GM12878 (cell line): ENCODE results near the gene BEAN1. TPM values are rescaled to one million over a fixed set of nuclear protein-coding genes. Genes with fewer than 3 reads are reported as not detected.

Source experiments
- ATAC-seq: fragments of 200-7000 bp; cut with Tn5 transposase; 3 replicates; pipeline ENCODE4 v1.9.1; 2020; ENCODE audit warnings: mild to moderate bottlenecking, moderate library complexity
- BruUV-seq: library from RNA; stranded (reverse); fragments of 400-500 nt; replicated peaks from 2 replicates; lab custom pipeline; 2021; lab: Mats Ljungman, UMichigan
- CTCF ChIA-PET: fragments of 300-600 bp; sonication (Branson Sonifier 250); formaldehyde crosslinking; extraction: SDS; loops from one replicate; lab custom pipeline; 2021; ENCODE audit warnings: inconsistent platforms; lab: Yijun Ruan, JAX
- POLR2A ChIA-PET: fragments of 350-600 bp; formaldehyde crosslinking; extraction: SDS; loops from one replicate; lab custom pipeline; 2021; ENCODE audit warnings: inconsistent platforms; lab: Charles Lee
- RAD21 ChIA-PET: fragments of 300-600 bp; sonication (Branson Sonifier 250); formaldehyde crosslinking; loops from one replicate; lab custom pipeline; 2023; ENCODE audit warnings: antibody characterized with exemption; ENCODE audit not compliant: unreplicated experiment; lab: Charles Lee
- SMC1A ChIA-PET: fragments of 300-600 bp; sonication (Branson Sonifier 250); formaldehyde crosslinking; loops from one replicate; lab custom pipeline; 2023; ENCODE audit not compliant: unreplicated experiment, uncharacterized antibody; lab: Charles Lee
- DNase-seq: peaks from one replicate; pipeline ENCODE4 v3.0.0-alpha.2; 2011; ENCODE audit warnings: low read depth, low spot score
- FAIRE-seq: peaks from 3 replicates; lab custom pipeline; 2011; peaks lifted over from hg19 to GRCh38; lab: Jason Lieb, UNC
- H2AFZ ChIP-seq: 2 replicates; pipeline ENCODE4 v1.6.0; 2011; ENCODE audit warnings: low read depth, low read length, control low read depth; ENCODE audit not compliant: control insufficient read depth
- H3K27ac ChIP-seq: 2 replicates; pipeline ENCODE4 v1.5.1; 2011; ENCODE audit warnings: control low read depth; ENCODE audit not compliant: control insufficient read depth, insufficient read depth
- H3K27me3 ChIP-seq, 2 experiments: replicated peaks in 1 of 2; 2 replicates each; pipeline versions ENCODE4 v1.6.0 to v1.6.1; 2011; ENCODE audit warnings: low read length in 1 of 2; ENCODE audit not compliant: control insufficient read depth in 2 of 2, insufficient read depth in 2 of 2
- H3K36me3 ChIP-seq, 2 experiments: 2 replicates each; pipeline ENCODE4 v1.5.1; 2011; ENCODE audit warnings: low read length in 1 of 2; ENCODE audit not compliant: control insufficient read depth in 2 of 2, insufficient read depth in 2 of 2
- H3K4me1 ChIP-seq: 2 replicates; pipeline ENCODE4 v1.6.1; 2011; ENCODE audit warnings: mild to moderate bottlenecking, low read length, moderate library complexity, mixed read lengths; ENCODE audit not compliant: control insufficient read depth, insufficient read depth
- H3K4me2 ChIP-seq: 2 replicates; pipeline ENCODE4 v1.6.0; 2011; ENCODE audit warnings: control low read depth; ENCODE audit not compliant: control insufficient read depth, insufficient read depth
- H3K4me3 ChIP-seq: fragments of 200-600 bp; sonication (generic); 2 replicates; pipeline ENCODE4 v1.5.1; 2016
- H3K79me2 ChIP-seq: 2 replicates; pipeline ENCODE4 v1.6.0; 2011; ENCODE audit warnings: low read length; ENCODE audit not compliant: control insufficient read depth, insufficient read depth
- H3K9ac ChIP-seq: 2 replicates; pipeline ENCODE4 v1.8.0; 2011; ENCODE audit warnings: low read length, control low read depth, mixed read lengths; ENCODE audit not compliant: control insufficient read depth, insufficient read depth
- H3K9me3 ChIP-seq: replicated peaks from 3 replicates; pipeline ENCODE4 v1.5.1; 2011; ENCODE audit warnings: mild to moderate bottlenecking, low read length; ENCODE audit not compliant: control insufficient read depth, insufficient read depth
- H4K20me1 ChIP-seq: 2 replicates; pipeline ENCODE4 v1.6.0; 2011; ENCODE audit not compliant: control insufficient read depth, insufficient read depth
- EGR1 ChIP-seq, 2 experiments: IDR thresholded peaks; 1 replicate in 1 of 2; 2 replicates in 1 of 2; pipeline ENCODE4 v1.6.1; 2011 to 2012; ENCODE audit warnings: low read depth in 2 of 2, low read length in 2 of 2, borderline replicate concordance in 1 of 2, mild to moderate bottlenecking in 1 of 2, moderate library complexity in 1 of 2
- EZH2 ChIP-seq: IDR thresholded peaks from 2 replicates; pipeline ENCODE4 v1.6.1; 2012; ENCODE audit warnings: low read depth, mild to moderate bottlenecking, control low read depth, inconsistent platforms, low read length, borderline replicate concordance; ENCODE audit not compliant: control insufficient read depth
- POLR2A ChIP-seq: IDR thresholded peaks from 2 replicates; pipeline ENCODE4 v1.6.1; 2011; ENCODE audit warnings: low read depth, mild to moderate bottlenecking, low read length
- TCF3 ChIP-seq: IDR thresholded peaks from 2 replicates; pipeline ENCODE4 v1.6.1; 2012; ENCODE audit warnings: low read depth, mild to moderate bottlenecking, low read length, borderline replicate concordance; ENCODE audit not compliant: insufficient read depth
- ZNF274 ChIP-seq: IDR thresholded peaks from one replicate; pipeline ENCODE4 v1.8.0; 2011; ENCODE audit not compliant: insufficient read length, insufficient read depth
- WGBS: methylation state at CpG from one replicate; pipeline ENCODE4 v1.1.6; 2016; ENCODE audit warnings: low lambda C conversion rate; ENCODE audit not compliant: insufficient replicate concordance, insufficient coverage; ENCODE audit errors: missing lambda C conversion rate; 5-methylcytosine and 5-hydroxymethylcytosine counted together
- in situ Hi-C: fragments of 300-500 bp; cut with MboI; formaldehyde crosslinking; loops from 9 replicates; pipeline ENCODE4 v1.14.3; 2018; ENCODE audit warnings: mixed read lengths
- intact Hi-C: fragments of 100-400 bp; cut with micrococcal nuclease; formaldehyde crosslinking; loops from one replicate; pipeline ENCODE4 v1.14.2; 2022; ENCODE audit not compliant: unreplicated experiment
- polyA plus RNA-seq, 11 experiments: library from polyadenylated mRNA; depleted of rRNA in 4 of 11; unstranded in 6 of 11; stranded (reverse) in 5 of 11; fragments of >200 nt; fragmentation: Nextera tagmentation in 4 of 11; fragmentation: Illumina TruSeq in 1 of 11; extraction: Ambion mirVana in 4 of 11; extraction: Trizol in 1 of 11; gene quantifications; 1 replicate in 1 of 11; 2 replicates in 10 of 11; pipeline versions ENCODE4 v1.2.1 to v1.2.3, GENCODE V29; 2011 to 2016; ENCODE audit warnings: inconsistent platforms in 2 of 11, missing spikeins in 2 of 11, low read depth in 1 of 11
- total RNA-seq, 4 experiments: library from RNA; depleted of rRNA in 3 of 4; stranded (reverse); fragments of >200 nt in 3 of 4; fragmentation: Illumina TruSeq in 1 of 4; extraction: Trizol in 1 of 4; gene quantifications; 2 replicates each; pipeline versions ENCODE4 v1.2.1 to v1.2.3, GENCODE V29; 2013 to 2021

BEAN1 gene
- total and polyA plus RNA-seq, 10 of the 15 experiments (the other 5 are each of a cell fraction or from before 2014, with no cell fraction given) = not detected

DNA sequence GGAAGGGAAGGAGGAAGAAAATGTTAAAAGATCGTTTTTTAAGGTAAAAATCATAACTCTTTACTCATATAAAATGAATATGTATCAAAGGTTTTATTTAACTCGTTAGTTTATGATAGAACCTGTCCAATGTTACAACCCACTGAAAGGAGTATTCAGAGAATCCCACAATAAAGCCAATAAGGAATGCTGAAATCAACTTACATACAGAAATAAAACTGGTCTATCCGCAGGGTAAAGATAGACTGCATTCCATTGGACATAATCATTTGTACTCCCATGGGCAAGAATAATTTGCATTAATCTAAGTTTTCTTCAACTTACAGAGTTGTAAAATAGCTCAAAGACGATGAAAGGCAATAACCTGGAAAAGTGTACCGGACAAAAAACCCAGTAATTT lies 17.9 kb upstream of the BEAN1 start:
- DNase-seq (no peak), ATAC-seq (no peak), FAIRE-seq (no peak)
- peaks cover 4% of the 10 kb centered on the region; the same call in 1 of the 2 replicates for H3K4me1 ChIP-seq
- H2AFZ ChIP-seq = no peak overlapping the region
- in situ Hi-C loops (loop anchor here (5.0 kb wide), 4 partner anchors 68 to 458 kb away; no protein-coding TSS in a partner anchor), intact Hi-C loops (loop anchor here (5.0 kb wide), 3 partner anchors 253 to 458 kb away; no protein-coding TSS in a partner anchor)
- no TSS peak for BruUV-seq
- ChIA-PET SMC1A (interaction anchor here (1.0 to 5.3 kb wide), 3 partner anchors 66 to 181 kb away, joined by 4 to 36 read pairs (median 30); no protein-coding TSS in a partner anchor), POLR2A (interaction anchor here (0.6 kb wide), 1 partner anchor 329 kb away, joined by 3 read pairs; no protein-coding TSS in a partner anchor), RAD21 (interaction anchor here (1.1 to 5.9 kb wide), 3 partner anchors 65 to 180 kb away, joined by 3 to 51 read pairs (median 3); no protein-coding TSS in a partner anchor), CTCF (interaction anchor here (1.1 to 7.2 kb wide), 7 partner anchors 11 to 319 kb away, joined by 3 to 118 read pairs (median 3); no protein-coding TSS in a partner anchor)
- WGBS = 31% methylated on average over 5 of the region's 5 CpGs
- TF ChIP-seq EZH2 (no peak), TCF3 (no peak), POLR2A (no peak), ZNF274 (no peak)
- H3K36me3 ChIP-seq = no peaks in the 10 kb centered on the region
- no peak overlapping the region for H3K4me2 ChIP-seq
- no peak overlapping the region for H3K9ac ChIP-seq
- no peaks in the 10 kb centered on the region for H4K20me1 ChIP-seq
- H3K79me2 ChIP-seq = no peaks in the 10 kb centered on the region
- H3K27me3 ChIP-seq = peaks cover 0 to 2% of the 10 kb centered on the region in 2 experiments; a peak in 1 of 4 replicates
- H3K9me3 ChIP-seq = no peaks in the 10 kb centered on the region; the same call in 1 of the 3 replicates
- no peak overlapping the region for H3K27ac ChIP-seq
- no peak overlapping the region for H3K4me3 ChIP-seq

DNA sequence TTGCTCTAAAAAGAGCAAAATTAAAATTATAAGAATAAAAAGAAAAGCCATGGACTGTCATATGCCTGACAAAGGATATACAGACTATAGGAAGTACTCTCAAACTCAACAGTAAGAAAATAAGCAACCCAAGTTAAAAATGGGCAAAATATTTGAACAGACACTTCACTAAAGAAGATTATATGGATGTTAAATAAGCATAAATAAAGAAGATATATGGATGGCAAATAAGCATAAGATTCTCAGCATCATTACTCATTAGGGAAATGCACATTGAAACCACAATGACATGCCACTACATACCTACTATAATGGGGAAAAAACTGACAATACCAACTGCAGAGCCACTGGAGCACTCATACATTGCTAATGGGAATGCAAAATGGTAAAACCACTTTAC lies 14.9 kb upstream of the BEAN1 start:
- DNase-seq (no peak), FAIRE-seq (no peak), ATAC-seq (no peak)
- ChIA-PET POLR2A (no interaction called here), RAD21 (no interaction called here), SMC1A (no interaction called here), CTCF (no interaction called here)
- H3K9ac ChIP-seq = no peak overlapping the region
- H3K4me3 ChIP-seq = no peak overlapping the region
- peaks cover 4% of the 10 kb centered on the region; the same call in 2 of the 3 replicates for H3K9me3 ChIP-seq
- no peak overlapping the region for H3K27ac ChIP-seq
- BruUV-seq = no TSS peak
- in situ Hi-C loops (no loop called here), intact Hi-C loops (no loop called here)
- TF ChIP-seq EGR1 (IDR thresholded peaks at IDR 0.05; ENCODE audit: borderline replicate concordance in 1 of 2, low read depth in 2 of 2, low read length in 2 of 2) (no peak), TCF3 (no peak)
- H3K79me2 ChIP-seq = no peaks in the 10 kb centered on the region
- H3K4me2 ChIP-seq = no peak overlapping the region
- H2AFZ ChIP-seq = no peak overlapping the region
- no peaks in the 10 kb centered on the region for H3K4me1 ChIP-seq
- H4K20me1 ChIP-seq = no peaks in the 10 kb centered on the region
- H3K36me3 ChIP-seq = no peaks in the 10 kb centered on the region
- no peaks in the 10 kb centered on the region; a peak in 2 of 4 replicates for H3K27me3 ChIP-seq
